HG02763 (cell line): ENCODE data around the gene DHRS7B.
"Not testable (repeated sequence)": the region's sequence is repeated elsewhere in the genome, so short reads cannot be mapped to it uniquely, and the experiment has no call there.

Source experiments
- ATAC-seq: cut with Tn5 transposase; IDR thresholded peaks from one replicate; pipeline ENCODE4 v1.9.1; 2021; ENCODE audit warnings: mild to moderate bottlenecking, moderate library complexity; ENCODE audit not compliant: unreplicated experiment

The DHRS7B gene

DNA sequence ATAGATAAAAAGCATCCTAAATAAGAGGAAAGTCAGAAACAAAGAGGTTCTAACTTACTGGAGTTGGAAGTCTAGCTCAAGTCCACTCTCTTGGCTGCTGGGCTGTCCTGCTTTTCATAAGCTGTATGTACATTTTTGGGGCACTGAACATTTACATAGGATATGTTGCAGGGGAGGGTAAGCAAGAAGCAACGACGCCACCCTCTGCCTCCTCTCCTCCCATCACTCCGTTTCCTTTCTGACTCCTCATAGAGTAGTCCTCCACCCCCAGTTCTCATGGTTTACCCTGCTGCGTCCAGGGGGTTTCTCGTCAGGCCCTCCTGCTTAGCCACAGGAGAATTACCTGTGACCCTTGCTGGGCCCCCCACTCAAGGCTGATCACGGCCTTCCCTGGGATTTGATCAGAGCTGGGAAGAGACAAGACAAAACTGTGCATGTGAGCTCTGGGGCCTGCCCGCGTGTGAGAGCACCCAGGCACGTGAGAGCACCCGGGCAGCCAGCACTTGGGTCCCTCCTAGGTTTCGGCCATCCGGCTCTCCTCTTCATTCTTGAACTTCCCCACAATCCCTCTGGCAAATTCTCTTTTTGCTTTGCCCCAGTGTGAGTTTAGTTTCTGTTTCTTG is 50.1 kb downstream of the DHRS7B start:
- no peak for ATAC-seq

DNA sequence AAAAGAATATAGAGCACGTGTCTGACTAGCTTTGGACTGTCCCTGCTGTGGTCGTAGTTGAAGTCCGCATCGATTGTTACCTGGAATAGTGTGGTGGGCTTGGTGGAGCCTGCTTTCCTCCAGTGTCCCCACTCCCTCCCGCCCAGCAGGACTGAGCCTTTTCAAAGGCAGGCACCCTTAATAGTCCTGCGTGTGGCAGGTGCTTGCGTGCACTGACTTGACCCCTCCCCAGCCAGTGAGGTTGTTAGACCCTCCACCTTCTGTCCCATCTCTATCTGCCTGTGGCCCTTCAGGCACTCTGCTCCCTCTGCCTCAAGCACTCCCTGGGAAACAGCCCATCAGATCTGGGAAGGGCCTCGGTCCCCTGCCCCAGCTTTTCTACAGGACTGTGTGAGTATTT is 50.6 kb downstream of the DHRS7B start:
- ATAC-seq = no peak

GRCh38 chr17:21177854-21178600 is 51.3 kb downstream of the DHRS7B start:
- ATAC-seq = no peak

GRCh38 chr17:21183468-21183867 is 56.7 kb downstream of the DHRS7B start:
- ATAC-seq = no peak

- ATAC-seq = no peak
Observed at GRCh38 chr17:21184570-21184969, 57.8 kb downstream of the DHRS7B start.

DNA sequence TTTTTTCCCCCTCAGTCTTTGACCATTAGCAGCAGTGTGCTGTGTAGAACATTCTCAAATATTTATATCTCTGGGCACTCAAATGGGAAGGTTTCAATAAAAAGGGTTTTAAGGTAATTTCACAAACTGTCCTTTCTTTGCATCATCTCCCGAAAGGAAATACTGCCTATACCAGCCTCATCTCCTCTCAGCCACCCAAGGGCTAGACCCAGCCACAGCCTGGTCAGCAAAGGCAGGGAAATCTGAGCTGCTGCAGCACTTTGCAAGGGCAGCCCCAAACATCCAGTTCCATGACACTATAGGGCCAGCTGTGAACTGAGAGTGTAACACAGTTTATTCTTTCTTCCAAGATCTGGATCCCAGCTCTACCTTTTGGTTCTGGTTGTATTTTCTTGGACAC is 58.3 kb downstream of the DHRS7B start:
- ATAC-seq = no peak

GRCh38 chr17:21186399-21187187 is 59.8 kb downstream of the DHRS7B start:
- ATAC-seq = no peak

GRCh38 chr17:21189361-21189760 is 62.6 kb downstream of the DHRS7B start:
- ATAC-seq = no peak

GRCh38 chr17:21190078-21190477 is 63.3 kb downstream of the DHRS7B start:
- no peak for ATAC-seq

GRCh38 chr17:21191698-21192097 is 64.9 kb downstream of the DHRS7B start:
- ATAC-seq = no peak

DNA sequence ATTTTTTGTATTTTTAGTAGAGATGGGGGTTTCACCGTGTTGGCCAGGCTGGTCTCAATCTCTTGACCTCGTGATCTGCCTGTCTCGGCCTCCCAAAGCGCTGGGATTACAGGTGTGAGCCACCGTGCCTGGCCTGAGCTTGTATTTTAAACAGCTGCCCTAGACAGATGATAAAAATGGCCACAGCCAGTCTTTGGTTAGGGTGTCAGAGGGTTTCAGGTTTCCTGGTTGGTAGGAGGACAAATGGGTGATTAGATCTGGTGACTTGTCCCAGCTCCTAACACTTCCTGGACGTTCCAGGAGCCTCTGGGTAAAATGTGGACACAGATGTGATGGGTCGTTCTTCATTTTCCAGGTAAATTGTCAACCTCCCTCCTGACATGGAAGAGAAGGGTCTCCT is 65.7 kb downstream of the DHRS7B start:
- ATAC-seq = not testable (repeated sequence)

GRCh38 chr17:21193031-21193430 is 66.3 kb downstream of the DHRS7B start:
- no peak for ATAC-seq

DNA sequence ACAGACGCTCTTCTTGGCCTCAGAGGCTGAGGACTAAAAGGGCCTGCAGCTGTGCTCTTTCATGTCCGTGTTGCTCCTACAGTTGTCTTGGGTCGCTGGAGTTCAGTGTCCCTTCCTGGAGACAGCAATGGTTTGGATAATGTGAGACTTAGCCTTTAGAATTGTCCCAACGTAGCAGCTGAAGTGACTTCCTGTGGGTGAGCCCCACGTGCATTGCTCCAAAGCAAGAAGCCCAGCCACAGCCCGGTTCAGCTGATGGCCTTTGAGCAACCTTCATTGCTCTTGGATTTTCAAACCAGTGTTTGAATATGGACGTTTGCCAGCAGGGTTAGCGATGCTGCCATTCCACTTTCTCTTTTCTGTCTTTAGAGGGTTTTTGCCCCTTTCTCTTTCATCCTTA is 67.5 kb downstream of the DHRS7B start:
- ATAC-seq = no peak

GRCh38 chr17:21194703-21195102 is 67.9 kb downstream of the DHRS7B start:
- no peak for ATAC-seq

DNA sequence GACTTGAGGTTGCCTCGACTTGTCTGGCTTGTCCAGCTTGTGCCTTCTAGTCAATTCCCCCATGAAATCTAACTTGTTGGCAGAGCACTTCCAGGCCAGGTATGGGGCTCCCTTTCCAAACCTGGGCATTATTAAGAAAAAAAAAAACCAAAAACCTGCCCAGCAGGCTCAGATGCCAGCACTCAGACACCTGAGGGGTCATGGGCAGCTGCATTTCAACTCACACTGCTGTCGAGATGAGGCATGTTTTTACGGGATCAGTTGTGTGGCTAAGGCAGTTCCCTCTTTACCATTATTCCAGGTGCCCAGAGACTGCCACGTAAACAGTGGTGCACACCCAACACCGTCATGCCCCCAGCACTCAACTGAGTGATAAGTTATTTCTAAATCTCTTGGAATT is 69.4 kb downstream of the DHRS7B start:
- ATAC-seq = no peak

DNA sequence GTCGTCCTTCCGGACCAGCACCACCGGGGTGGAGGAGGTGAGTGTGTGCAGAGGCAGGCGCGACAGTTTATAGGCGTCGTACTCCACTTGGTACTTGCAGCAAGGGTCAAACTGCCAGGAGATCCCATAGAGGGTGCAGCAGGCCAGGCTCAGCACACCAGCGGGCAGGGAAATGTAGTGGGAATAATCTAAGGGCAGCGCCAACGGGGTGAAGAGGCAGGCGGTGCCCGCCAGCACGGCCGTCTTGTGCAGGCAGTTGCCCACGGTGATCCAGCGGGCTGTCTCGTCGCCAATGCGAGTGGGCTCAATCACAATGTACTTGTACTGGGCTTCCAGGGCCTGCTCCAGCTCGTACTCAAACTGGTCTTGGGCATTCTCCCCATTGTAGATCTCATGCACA is 71.6 kb downstream of the DHRS7B start:
- no peak for ATAC-seq

DNA sequence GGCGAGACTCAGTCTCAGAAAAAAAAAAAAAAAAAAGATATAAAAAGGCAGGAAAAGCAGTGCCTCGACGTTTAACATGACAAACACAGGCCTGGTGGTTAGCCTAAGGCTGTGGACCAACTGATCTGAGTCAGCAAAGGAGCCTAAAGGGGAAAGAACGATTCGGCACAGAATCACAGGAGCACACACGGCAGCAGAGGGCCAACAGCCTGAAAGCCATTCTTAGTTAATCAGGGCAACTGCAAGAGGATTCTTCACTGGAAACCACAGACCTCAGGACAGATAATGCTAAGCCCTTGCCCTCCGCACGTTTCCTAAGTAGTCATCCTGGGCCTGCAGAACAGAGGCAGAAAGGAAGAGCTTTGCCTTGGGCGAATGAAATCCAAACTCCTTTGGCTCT is 72.5 kb downstream of the DHRS7B start:
- ATAC-seq = no peak

GRCh38 chr17:21199856-21200255 is 73.1 kb downstream of the DHRS7B start:
- no peak for ATAC-seq

DNA sequence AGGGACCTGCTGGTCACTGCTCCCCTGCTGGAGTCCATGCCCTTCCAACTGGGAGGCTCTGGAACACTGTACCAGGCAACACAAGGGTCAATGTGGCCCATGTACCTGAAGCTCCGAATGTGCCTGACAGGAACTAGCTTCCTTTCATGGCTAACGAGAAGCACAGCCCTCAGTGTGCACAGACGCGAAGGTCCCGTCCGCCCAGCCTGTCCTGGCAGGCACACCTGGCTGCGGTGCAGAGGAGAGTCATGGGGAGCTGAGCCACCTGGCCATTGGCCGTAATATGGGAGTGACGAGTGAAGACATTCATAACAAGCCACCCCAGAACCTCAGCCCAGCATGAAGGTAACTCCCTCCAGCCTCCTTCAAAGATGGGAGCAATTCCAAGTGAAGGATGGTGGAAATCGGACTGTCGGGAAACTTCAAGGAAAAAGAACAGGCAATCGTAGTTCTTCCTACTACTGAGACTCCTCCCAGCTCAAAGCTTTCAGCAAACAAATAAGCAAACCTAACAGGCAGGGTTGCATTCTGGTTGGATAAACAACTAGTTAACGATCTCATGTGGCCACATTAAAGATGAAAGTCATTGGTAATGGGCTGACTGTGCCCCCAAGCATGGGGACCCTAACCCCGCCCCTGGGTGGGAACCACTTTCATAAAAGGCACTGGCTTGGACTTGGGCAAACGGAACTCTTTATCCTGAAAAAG is 74.0 kb downstream of the DHRS7B start:
- ATAC-seq = no peak

- no peak for ATAC-seq
Observed at GRCh38 chr17:21201298-21201595, 74.5 kb downstream of the DHRS7B start.

- ATAC-seq = no peak
Observed at GRCh38 chr17:21201874-21202273, 75.1 kb downstream of the DHRS7B start.

DNA sequence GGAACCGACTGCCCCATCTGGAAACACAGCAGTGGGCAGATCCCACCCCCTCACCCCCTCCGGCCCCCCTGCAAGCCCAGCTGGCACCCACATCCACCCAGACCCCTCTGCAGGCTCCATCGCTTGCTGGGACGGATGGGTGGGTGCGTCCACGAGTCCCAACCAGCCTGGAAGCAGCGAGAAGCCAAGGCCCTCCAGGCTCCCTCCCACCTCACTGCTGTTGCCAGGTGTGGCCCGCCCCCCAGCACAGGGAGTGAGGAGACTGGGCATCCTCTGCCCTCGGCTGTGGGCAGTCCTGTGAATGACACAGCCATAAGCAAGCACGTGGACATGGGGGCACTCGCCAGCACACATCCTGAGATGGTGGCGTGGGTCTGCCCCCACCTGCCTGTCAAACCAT is 75.7 kb downstream of the DHRS7B start:
- no peak for ATAC-seq
